PC-3 (cell line): ENCODE results near the gene BCR.

ENCODE experiments used
- CTCF ChIP-seq: fragments of 300-600 bp; sonication (generic); conservative IDR thresholded peaks from 2 replicates; pipeline ENCODE4 v1.5.1; 2017; ENCODE audit warnings: antibody characterized with exemption, low read depth, mild to moderate bottlenecking, low read length
- EZH2 ChIP-seq: fragments of 300-600 bp; sonication (generic); IDR thresholded peaks from one replicate; pipeline ENCODE4 v1.6.1; 2017; ENCODE audit warnings: antibody characterized with exemption, mild to moderate bottlenecking, low read length; ENCODE audit not compliant: unreplicated experiment
- EZH2phosphoT487 ChIP-seq: fragments of 300-600 bp; sonication (generic); IDR thresholded peaks from 2 replicates; pipeline ENCODE4 v1.6.1; 2018; ENCODE audit warnings: mild to moderate bottlenecking, antibody characterized with exemption, low read length, borderline replicate concordance

GRCh38 chr22:23169043-23169406 lies 11.3 kb upstream of the BCR start:
- TF ChIP-seq CTCF (no peak), EZH2 (no peak), EZH2phosphoT487 (no peak)
